H1 (cell line): ENCODE data around the gene DIP2C. TPM values are rescaled to one million over a fixed set of nuclear protein-coding genes. Genes with fewer than 3 reads are reported as not detected.

Experiments
- CTCF ChIA-PET: fragments of 300-600 bp; sonication (Branson Sonifier 250); formaldehyde crosslinking; loops from one replicate; lab custom pipeline; 2021; ENCODE audit not compliant: partially characterized antibody; lab: Charles Lee
- POLR2A ChIA-PET: fragments of 300-600 bp; sonication (Branson Sonifier 250); formaldehyde crosslinking; loops from one replicate; lab custom pipeline; 2021; ENCODE audit warnings: inconsistent platforms; ENCODE audit not compliant: partially characterized antibody; lab: Charles Lee
- DNase-seq, 2 experiments: peaks; one replicate each; pipeline versions ENCODE4 v3.0.0 to v3.0.0-alpha.2; 2010 to 2022; ENCODE audit warnings: low spot score in 2 of 2, low read depth in 1 of 2, mixed read lengths in 1 of 2
- FAIRE-seq: peaks from 2 replicates; lab custom pipeline; 2011; peaks lifted over from hg19 to GRCh38; lab: Jason Lieb, UNC
- H2AFZ ChIP-seq: 2 replicates; pipeline ENCODE4 v1.8.1; 2012; ENCODE audit warnings: low read length, inconsistent platforms
- H2AK5ac ChIP-seq: 2 replicates; pipeline ENCODE4 v1.6.1; 2013; ENCODE audit warnings: low read depth, low read length
- H2BK120ac ChIP-seq: replicated peaks from 2 replicates; pipeline ENCODE3; 2013; ENCODE audit warnings: low read depth, low read length, inconsistent platforms
- H2BK12ac ChIP-seq: 2 replicates; pipeline ENCODE4 v1.6.1; 2013; ENCODE audit warnings: low read depth, low read length
- H2BK15ac ChIP-seq: 2 replicates; pipeline ENCODE4 v1.6.1; 2013; ENCODE audit warnings: low read length
- H2BK20ac ChIP-seq: 2 replicates; pipeline ENCODE4 v1.6.1; 2013; ENCODE audit warnings: low read length
- H2BK5ac ChIP-seq: 2 replicates; pipeline ENCODE4 v1.6.1; 2013; ENCODE audit warnings: low read depth, low read length
- H3K14ac ChIP-seq: 2 replicates; pipeline ENCODE4 v1.6.1; 2013; ENCODE audit warnings: inconsistent platforms; ENCODE audit not compliant: insufficient read length
- H3K18ac ChIP-seq: 2 replicates; pipeline ENCODE4 v1.6.1; 2013; ENCODE audit warnings: low read length; ENCODE audit errors: extremely low read depth
- H3K23ac ChIP-seq: 2 replicates; pipeline ENCODE4 v1.6.1; 2013; ENCODE audit warnings: inconsistent platforms; ENCODE audit not compliant: insufficient read length
- H3K23me2 ChIP-seq: 2 replicates; pipeline ENCODE4 v1.6.1; 2013; ENCODE audit warnings: low read depth, low read length
- H3K27ac ChIP-seq: 2 replicates; pipeline ENCODE4 v1.6.1; 2011; ENCODE audit warnings: low read depth, low read length, inconsistent platforms
- H3K27me3 ChIP-seq, 4 experiments: replicated peaks in 1 of 4; 1 replicate in 1 of 4; 2 replicates in 3 of 4; pipeline versions ENCODE4 v1.6.1 to v1.8.1; 2011 to 2013; ENCODE audit warnings: low read length in 3 of 4, mild to moderate bottlenecking in 3 of 4, inconsistent platforms in 2 of 4, mixed read lengths in 2 of 4, moderate library complexity in 1 of 4; ENCODE audit not compliant: control insufficient read depth in 3 of 4, insufficient read depth in 3 of 4; ENCODE audit errors: extremely low read depth in 1 of 4
- H3K36me3 ChIP-seq, 4 experiments: 2 replicates each; pipeline versions ENCODE4 v1.6.1 to v1.8.1; 2011 to 2013; ENCODE audit warnings: mild to moderate bottlenecking in 4 of 4, low read length in 3 of 4, moderate library complexity in 2 of 4, control low read depth in 1 of 4, inconsistent platforms in 1 of 4; ENCODE audit not compliant: insufficient read depth in 4 of 4, control insufficient read depth in 2 of 4
- H3K4ac ChIP-seq: replicated peaks from 2 replicates; pipeline ENCODE3; 2013; ENCODE audit warnings: low read length, low read depth, mixed read lengths, inconsistent platforms; ENCODE audit not compliant: insufficient read length
- H3K4me1 ChIP-seq, 4 experiments: replicated peaks in 1 of 4; 1 replicate in 1 of 4; 2 replicates in 3 of 4; pipeline versions ENCODE4 v1.6.1 to v1.8.1; 2011 to 2013; ENCODE audit warnings: low read length in 3 of 4, inconsistent platforms in 2 of 4, mixed read lengths in 1 of 4; ENCODE audit not compliant: insufficient read depth in 4 of 4, control insufficient read depth in 3 of 4
- H3K4me2 ChIP-seq, 2 experiments: 2 replicates each; pipeline versions ENCODE4 v1.6.1 to v1.8.1; 2011 to 2013; ENCODE audit warnings: low read depth in 2 of 2, low read length in 2 of 2, control low read depth in 1 of 2, inconsistent platforms in 1 of 2, mild to moderate bottlenecking in 1 of 2; ENCODE audit not compliant: insufficient read depth in 1 of 2
- H3K4me3 ChIP-seq, 4 experiments: fragments of 200-600, 300-600 bp in 1 of 4; sonication (generic), shearing (Covaris generic), sonication (Bioruptor Twin) in 1 of 4; 2 replicates each; pipeline versions ENCODE4 v1.5.1 to v1.8.1; 2011 to 2016; ENCODE audit warnings: low read length in 4 of 4, low read depth in 3 of 4, control low read depth in 2 of 4, inconsistent platforms in 2 of 4, mild to moderate bottlenecking in 2 of 4, mixed read lengths in 1 of 4, moderate library complexity in 1 of 4; ENCODE audit not compliant: insufficient read depth in 2 of 4; ENCODE audit errors: extremely low read depth in 1 of 4
- H3K56ac ChIP-seq: replicated peaks from 2 replicates; pipeline ENCODE3; 2013; ENCODE audit warnings: low read depth, mild to moderate bottlenecking, mixed read lengths, low read length, inconsistent platforms; ENCODE audit not compliant: insufficient read length
- H3K79me1 ChIP-seq: 2 replicates; pipeline ENCODE4 v1.6.1; 2013; ENCODE audit warnings: low read depth, low read length, control low read depth
- H3K79me2 ChIP-seq, 2 experiments: 2 replicates each; pipeline versions ENCODE4 v1.6.1 to v1.8.1; 2012 to 2013; ENCODE audit warnings: low read length in 2 of 2, mild to moderate bottlenecking in 2 of 2, inconsistent platforms in 1 of 2; ENCODE audit not compliant: insufficient read depth in 2 of 2, control insufficient read depth in 1 of 2
- H3K9ac ChIP-seq, 4 experiments: replicated peaks in 1 of 4; 1 replicate in 1 of 4; 2 replicates in 3 of 4; pipeline versions ENCODE4 v1.6.1 to v1.8.1; 2011 to 2013; ENCODE audit warnings: low read depth in 3 of 4, low read length in 3 of 4, control low read depth in 2 of 4, mild to moderate bottlenecking in 2 of 4, moderate library complexity in 2 of 4, inconsistent platforms in 1 of 4; ENCODE audit errors: extremely low read depth in 1 of 4
- H3K9me3 ChIP-seq, 2 experiments: 2 replicates each; pipeline versions ENCODE4 v1.6.1 to v1.8.1; 2012 to 2013; ENCODE audit warnings: mild to moderate bottlenecking in 2 of 2, moderate library complexity in 2 of 2, control low read depth in 1 of 2, inconsistent platforms in 1 of 2, low read depth in 1 of 2, low read length in 1 of 2, mixed read lengths in 1 of 2; ENCODE audit not compliant: insufficient read depth in 2 of 2
- H4K20me1 ChIP-seq, 2 experiments: replicated peaks in 1 of 2; 2 replicates each; pipeline versions ENCODE3 to v1.8.1; 2011 to 2013; ENCODE audit warnings: inconsistent platforms in 2 of 2, low read length in 2 of 2, mild to moderate bottlenecking in 1 of 2; ENCODE audit not compliant: insufficient read depth in 2 of 2, control insufficient read depth in 1 of 2
- H4K5ac ChIP-seq: 2 replicates; pipeline ENCODE4 v1.6.1; 2013; ENCODE audit warnings: low read length, low read depth, mixed read lengths, inconsistent platforms; ENCODE audit not compliant: insufficient read length
- H4K8ac ChIP-seq: 2 replicates; pipeline ENCODE4 v1.8.0; 2013; ENCODE audit warnings: mild to moderate bottlenecking, moderate library complexity, low read length, inconsistent platforms; ENCODE audit not compliant: insufficient read depth; ENCODE audit errors: extremely low read depth
- H4K91ac ChIP-seq: replicated peaks from 2 replicates; pipeline ENCODE3; 2013; ENCODE audit warnings: low read length, mixed read lengths, inconsistent platforms; ENCODE audit not compliant: insufficient read length
- ATF3 ChIP-seq: IDR thresholded peaks from 2 replicates; pipeline ENCODE4 v1.6.1; 2011; ENCODE audit warnings: low read depth, mild to moderate bottlenecking, low read length; ENCODE audit not compliant: insufficient read depth
- CHD1 ChIP-seq: IDR thresholded peaks from 2 replicates; pipeline ENCODE4 v1.6.1; 2012; ENCODE audit warnings: low read depth, low read length, improper control_type of control experiment
- CREB1 ChIP-seq: IDR thresholded peaks from 2 replicates; pipeline ENCODE4 v1.6.1; 2012; ENCODE audit warnings: inconsistent platforms
- JUND ChIP-seq: IDR thresholded peaks from 2 replicates; pipeline ENCODE4 v1.6.1; 2011; ENCODE audit warnings: mild to moderate bottlenecking, improper control_type of control experiment, low read length
- MAX ChIP-seq: IDR thresholded peaks from 2 replicates; pipeline ENCODE4 v1.6.1; 2012; ENCODE audit warnings: inconsistent platforms
- SIX5 ChIP-seq: IDR thresholded peaks from 2 replicates; pipeline ENCODE4 v1.6.1; 2011; ENCODE audit warnings: mild to moderate bottlenecking, low read depth, low read length
- SP2 ChIP-seq: IDR thresholded peaks from 2 replicates; pipeline ENCODE4 v1.6.1; 2012; ENCODE audit warnings: mild to moderate bottlenecking, low read length, inconsistent platforms
- WGBS, 2 experiments: shearing (Covaris generic) in 1 of 2; methylation state at CpG; one replicate each; pipeline versions ENCODE4 v1.1.6 to v1.1.7; 2013 to 2015; ENCODE audit warnings: low lambda C conversion rate in 2 of 2, mixed read lengths in 2 of 2, inconsistent platforms in 1 of 2, low coverage in 1 of 2, missing lambda C conversion rate in 1 of 2; ENCODE audit not compliant: insufficient replicate concordance in 2 of 2, insufficient coverage in 1 of 2, insufficient read length in 1 of 2; ENCODE audit errors: extremely low coverage in 1 of 2, missing lambda C conversion rate in 1 of 2; 5-methylcytosine and 5-hydroxymethylcytosine counted together
- polyA plus RNA-seq, 7 experiments: library from polyadenylated mRNA; depleted of rRNA in 3 of 7; stranded (reverse) in 5 of 7; unstranded in 2 of 7; fragments of >200 nt in 5 of 7; fragments of 200-250 nt in 2 of 7; gene quantifications; 1 replicate in 5 of 7; 2 replicates in 1 of 7; 4 replicates in 1 of 7; pipeline versions ENCODE4 v1.2.1 to v1.2.3, GENCODE V29; 2011 to 2013; ENCODE audit warnings: missing spikeins in 2 of 7, mixed read lengths in 2 of 7
- total RNA-seq: library from RNA; stranded (reverse); fragmentation: NEBNext Ultra II Directional; extraction: Animal tissue kit (Norgen Biotek cat#: 25700); gene quantifications from 2 replicates; pipeline ENCODE4 v1.2.1, GENCODE V29; 2021

DIP2C gene
- total and polyA plus RNA-seq, 2 of the 8 experiments (the other 6 are each of a cell fraction or from before 2014, with no cell fraction given), result 3.8 to 9.3 TPM

GRCh38 chr10:728603-729002, 39.1 kb upstream of the DIP2C start:
- H3K4me2 ChIP-seq, result no peak overlapping the region
- H3K4me3 ChIP-seq, result no peak overlapping the region
- H2BK15ac ChIP-seq, result no peak overlapping the region
- no peaks in the 10 kb centered on the region; a peak in 1 of 4 replicates for H3K79me2 ChIP-seq
- TF ChIP-seq ATF3 (no peak), CHD1 (no peak), CREB1 (no peak), SP2 (no peak), SIX5 (no peak), MAX (no peak), JUND (no peak)
- FAIRE-seq (no peak), DNase-seq (no peak)
- H3K27me3 ChIP-seq, result no peaks in the 10 kb centered on the region
- POLR2A ChIA-PET, result interaction anchor here (1.1 kb wide), 1 partner anchor 30 kb away, joined by 3 read pairs; no protein-coding TSS in a partner anchor
- peaks cover 0 to 2% of the 10 kb centered on the region in 2 experiments for H4K20me1 ChIP-seq
- H2BK12ac ChIP-seq, result no peak overlapping the region
- H3K23me2 ChIP-seq, result no peaks in the 10 kb centered on the region; the same call in 1 of the 2 replicates
- no peaks in the 10 kb centered on the region for H3K79me1 ChIP-seq
- no peak overlapping the region for H3K27ac ChIP-seq
- H3K14ac ChIP-seq, result no peak overlapping the region
- H4K8ac ChIP-seq, result no peak overlapping the region
- WGBS, 2 experiments, result 83% methylated on average over 5 of the region's 8 CpGs; no CpG with 5 or more reads in 1 of the 2 experiments
- no peak overlapping the region for H4K91ac ChIP-seq
- H3K4me1 ChIP-seq, result peaks cover 0 to 4% (median 0%) of the 10 kb centered on the region in 4 experiments; a peak in 2 of 7 replicates
- no peak overlapping the region for H2AK5ac ChIP-seq
- H4K5ac ChIP-seq, result no peak overlapping the region
- no peak overlapping the region for H3K9ac ChIP-seq
- no peak overlapping the region for H2AFZ ChIP-seq
- H3K18ac ChIP-seq, result no peak overlapping the region
- H3K4ac ChIP-seq, result no peak overlapping the region
- no peak overlapping the region for H3K23ac ChIP-seq
- peaks cover 0 to 3% of the 10 kb centered on the region in 2 experiments; a peak in 1 of 4 replicates for H3K9me3 ChIP-seq
- H2BK120ac ChIP-seq, result no peak overlapping the region
- no peak overlapping the region for H3K56ac ChIP-seq
- CTCF ChIA-PET, result no interaction called here
- no peaks in the 10 kb centered on the region for H3K36me3 ChIP-seq
- H2BK20ac ChIP-seq, result no peak overlapping the region
- 0 out of 2 replicates have a peak overlapping the region, but pooled peaks have one; percentile 35 for H2BK5ac ChIP-seq
